Suprapubic skin (tissue), 4 donors: ENCODE measurements around the gene CLEC14A. TPM values are rescaled to one million over a fixed set of nuclear protein-coding genes. Genes with fewer than 3 reads are reported as not detected.

Experiments
- DNase-seq, 2 donors: peaks; one replicate each; pipeline ENCODE4 v3.0.0-alpha.2; 2019; ENCODE audit warnings: low spot score in 2 of 2
- H3K27ac ChIP-seq: fragments of 200-600 bp; sonication (generic); one replicate; pipeline ENCODE4 v1.5.1; 2019
- H3K27me3 ChIP-seq: fragments of 200-600 bp; sonication (generic); one replicate; pipeline ENCODE4 v1.5.1; 2019
- H3K36me3 ChIP-seq: fragments of 200-600 bp; sonication (generic); one replicate; pipeline ENCODE4 v1.5.1; 2019
- H3K4me1 ChIP-seq: fragments of 200-600 bp; sonication (generic); one replicate; pipeline ENCODE4 v1.5.1; 2019
- H3K4me3 ChIP-seq: fragments of 200-600 bp; sonication (generic); one replicate; pipeline ENCODE4 v1.5.1; 2019; ENCODE audit warnings: mild to moderate bottlenecking
- H3K9me3 ChIP-seq: fragments of 200-600 bp; sonication (generic); one replicate; pipeline ENCODE4 v1.5.1; 2019
- CTCF ChIP-seq, 2 donors: fragments of 200-600 bp in 1 of 2; fragments of 450-650 bp in 1 of 2; sonication (generic) in 1 of 2; IDR thresholded peaks; one replicate each; pipeline ENCODE4 v1.5.1; 2016 to 2019; ENCODE audit warnings: antibody characterized with exemption in 2 of 2, mild to moderate bottlenecking in 1 of 2, moderate library complexity in 1 of 2
- EP300 ChIP-seq: sonication (generic); formaldehyde crosslinking; IDR thresholded peaks from one replicate; pipeline ENCODE4 v1.6.1; 2017; ENCODE audit warnings: antibody characterized with exemption
- POLR2A ChIP-seq, 2 donors: fragments of 450-650 bp; IDR thresholded peaks; one replicate each; pipeline ENCODE4 v1.6.1; 2017; ENCODE audit warnings: antibody characterized with exemption in 2 of 2, mild to moderate bottlenecking in 2 of 2, moderate library complexity in 2 of 2
- POLR2AphosphoS5 ChIP-seq, 3 donors: sonication (generic); formaldehyde crosslinking; IDR thresholded peaks; one replicate each; pipeline ENCODE4 v1.6.1; 2017; ENCODE audit warnings: antibody characterized with exemption in 3 of 3
- WGBS: methylation state at CpG from one replicate; pipeline ENCODE4 v1.1.5; 2018; 5-methylcytosine and 5-hydroxymethylcytosine counted together
- total RNA-seq, 4 donors: library from RNA; depleted of rRNA; stranded (reverse); fragments of >200 nt; gene quantifications; one replicate each; pipeline ENCODE4 v1.1.0, GENCODE V29; 2016

CLEC14A gene
- total RNA-seq, 4 donors from 2014 or later = 5.9 to 18.9 (median 8.6) TPM

GRCh38 chr14:38250331-38250730 lies 5.6 kb downstream of the CLEC14A start:
- Histone ChIP-seq H3K36me3 (no peaks in the 10 kb centered on the region), H3K27me3 (peaks cover 13% of the 10 kb centered on the region), H3K9me3 (no peaks in the 10 kb centered on the region), H3K4me3 (peak overlapping the region; percentile 27), H3K4me1 (peaks cover 5% of the 10 kb centered on the region), H3K27ac (no peak overlapping the region)
- no peak for DNase-seq
- no peak for TF ChIP-seq POLR2AphosphoS5 (IDR thresholded peaks at IDR 0.05)
- TF ChIP-seq POLR2A (IDR thresholded peaks at IDR 0.05) = no peak
- TF ChIP-seq EP300 = no peak
- TF ChIP-seq CTCF (IDR thresholded peaks at IDR 0.05) = no peak

GRCh38 chr14:38248321-38249028 lies 7.4 kb downstream of the CLEC14A start:
- Histone ChIP-seq H3K27ac (no peak overlapping the region), H3K9me3 (no peaks in the 10 kb centered on the region), H3K4me3 (no peak overlapping the region), H3K4me1 (no peaks in the 10 kb centered on the region), H3K27me3 (no peaks in the 10 kb centered on the region), H3K36me3 (no peaks in the 10 kb centered on the region)
- no peak for TF ChIP-seq POLR2A (IDR thresholded peaks at IDR 0.05)
- TF ChIP-seq CTCF (IDR thresholded peaks at IDR 0.05) = no peak
- TF ChIP-seq EP300 = no peak
- no peak for TF ChIP-seq POLR2AphosphoS5 (IDR thresholded peaks at IDR 0.05)
- WGBS = 81% methylated on average over 3 of the region's 3 CpGs
- no peak for DNase-seq

- H3K36me3 ChIP-seq = no peaks in the 10 kb centered on the region
- DNase-seq = no peak
- no peaks in the 10 kb centered on the region for H3K4me1 ChIP-seq
- H3K27me3 ChIP-seq = no peaks in the 10 kb centered on the region
- no peak overlapping the region for H3K4me3 ChIP-seq
- no peak for TF ChIP-seq POLR2A (IDR thresholded peaks at IDR 0.05)
- no peak for TF ChIP-seq POLR2AphosphoS5 (IDR thresholded peaks at IDR 0.05)
- no peak for TF ChIP-seq CTCF (IDR thresholded peaks at IDR 0.05)
- TF ChIP-seq EP300 = no peak
- no peaks in the 10 kb centered on the region for H3K9me3 ChIP-seq
- no peak overlapping the region for H3K27ac ChIP-seq
- WGBS = 70% methylated on average over 1 of the region's 1 CpG
These were observed 12.1 kb downstream of the CLEC14A start for GRCh38 chr14:38243696-38244240.

GRCh38 chr14:38238878-38239277 lies 17.0 kb downstream of the CLEC14A start:
- TF ChIP-seq POLR2A (IDR thresholded peaks at IDR 0.05) (no peak), CTCF (IDR thresholded peaks at IDR 0.05) (no peak), EP300 (no peak), POLR2AphosphoS5 (IDR thresholded peaks at IDR 0.05) (no peak)
- H3K27ac ChIP-seq = no peak overlapping the region
- H3K4me1 ChIP-seq = no peaks in the 10 kb centered on the region
- no peaks in the 10 kb centered on the region for H3K27me3 ChIP-seq
- H3K4me3 ChIP-seq = no peak overlapping the region
- no peak for DNase-seq
- H3K9me3 ChIP-seq = no peaks in the 10 kb centered on the region
- H3K36me3 ChIP-seq = no peaks in the 10 kb centered on the region

- TF ChIP-seq POLR2AphosphoS5 (IDR thresholded peaks at IDR 0.05) (no peak), CTCF (IDR thresholded peaks at IDR 0.05) (no peak), EP300 (no peak), POLR2A (IDR thresholded peaks at IDR 0.05) (no peak)
- Histone ChIP-seq H3K27ac (no peak overlapping the region), H3K27me3 (no peaks in the 10 kb centered on the region), H3K4me1 (no peaks in the 10 kb centered on the region), H3K9me3 (no peaks in the 10 kb centered on the region), H3K4me3 (no peak overlapping the region), H3K36me3 (no peaks in the 10 kb centered on the region)
- WGBS = 94% methylated on average over 1 of the region's 1 CpG
- DNase-seq = no peak
These were observed 17.6 kb downstream of the CLEC14A start for GRCh38 chr14:38238332-38238731.
